Fibroblast of mammary gland (primary cell): ENCODE data around the gene SLC66A2.

Experiments
- DNase-seq: peaks from one replicate; pipeline ENCODE4 v3.0.0-alpha.2; 2010; ENCODE audit warnings: low read depth
- H3K4me3 ChIP-seq: 2 replicates; pipeline ENCODE4 v1.5.1; 2011; ENCODE audit warnings: low read depth, mild to moderate bottlenecking, low read length, moderate library complexity; ENCODE audit not compliant: control insufficient read depth
- CTCF ChIP-seq: conservative IDR thresholded peaks from 2 replicates; pipeline ENCODE4 v1.5.1; 2011; ENCODE audit warnings: low read depth, low read length, inconsistent platforms; ENCODE audit not compliant: control insufficient read depth, insufficient read depth

SLC66A2 gene

GRCh38 chr18:79924814-79925731 lies 26.4 kb downstream of the SLC66A2 start:
- no peak for TF ChIP-seq CTCF
- no peak for DNase-seq
- no peak overlapping the region for H3K4me3 ChIP-seq

- TF ChIP-seq CTCF: no peak
- H3K4me3 ChIP-seq: no peak overlapping the region
- no peak for DNase-seq
These were observed 27.4 kb downstream of the SLC66A2 start for GRCh38 chr18:79923896-79924585.

- no peak for TF ChIP-seq CTCF
- no peak for DNase-seq
- no peak overlapping the region for H3K4me3 ChIP-seq
These were observed 28.5 kb downstream of the SLC66A2 start for GRCh38 chr18:79922971-79923411.

- no peak for DNase-seq
- TF ChIP-seq CTCF: no peak
- H3K4me3 ChIP-seq: no peak overlapping the region
These were observed 29.2 kb downstream of the SLC66A2 start for GRCh38 chr18:79921984-79922965.

GRCh38 chr18:79919089-79919488 lies 32.4 kb downstream of the SLC66A2 start:
- no peak overlapping the region for H3K4me3 ChIP-seq
- DNase-seq: no peak
- no peak for TF ChIP-seq CTCF

- H3K4me3 ChIP-seq: no peak overlapping the region
- TF ChIP-seq CTCF: no peak
- DNase-seq: no peak
These were observed 32.8 kb downstream of the SLC66A2 start for GRCh38 chr18:79918615-79919011.
